Activated CD8-positive, alpha-beta memory T cell treated with anti-CD3 and anti-CD28 coated beads for 24 hours (primary cell): Measurements from ENCODE around the gene PCBD2.
"Not testable (repeated sequence)": the region's sequence is repeated elsewhere in the genome, so short reads cannot be mapped to it uniquely, and the experiment has no call there.

Experiments used
- DNase-seq: peaks from one replicate; pipeline ENCODE4 v3.0.0-alpha.2; 2020

PCBD2 gene

DNA sequence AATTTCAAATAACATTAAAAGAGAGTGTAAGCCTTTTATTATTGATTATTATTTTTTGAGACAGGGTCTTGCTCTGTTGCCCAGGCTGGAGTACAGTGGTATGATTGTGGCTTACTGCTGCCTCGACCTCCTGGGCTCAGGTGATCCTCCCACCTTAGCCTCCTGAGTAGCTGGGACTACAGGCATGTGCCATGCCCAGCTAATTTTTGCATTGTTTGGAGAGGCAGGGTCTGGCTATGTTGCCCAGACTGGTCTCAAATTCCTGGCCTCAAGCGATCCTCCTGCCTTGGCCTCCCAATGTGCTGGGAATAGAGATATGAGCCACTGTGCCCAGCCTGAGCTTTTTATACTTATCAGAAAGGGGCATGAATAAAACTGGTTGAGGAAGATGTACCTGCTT is 5.8 kb downstream of the PCBD2 start:
- not testable (repeated sequence) for DNase-seq

DNA sequence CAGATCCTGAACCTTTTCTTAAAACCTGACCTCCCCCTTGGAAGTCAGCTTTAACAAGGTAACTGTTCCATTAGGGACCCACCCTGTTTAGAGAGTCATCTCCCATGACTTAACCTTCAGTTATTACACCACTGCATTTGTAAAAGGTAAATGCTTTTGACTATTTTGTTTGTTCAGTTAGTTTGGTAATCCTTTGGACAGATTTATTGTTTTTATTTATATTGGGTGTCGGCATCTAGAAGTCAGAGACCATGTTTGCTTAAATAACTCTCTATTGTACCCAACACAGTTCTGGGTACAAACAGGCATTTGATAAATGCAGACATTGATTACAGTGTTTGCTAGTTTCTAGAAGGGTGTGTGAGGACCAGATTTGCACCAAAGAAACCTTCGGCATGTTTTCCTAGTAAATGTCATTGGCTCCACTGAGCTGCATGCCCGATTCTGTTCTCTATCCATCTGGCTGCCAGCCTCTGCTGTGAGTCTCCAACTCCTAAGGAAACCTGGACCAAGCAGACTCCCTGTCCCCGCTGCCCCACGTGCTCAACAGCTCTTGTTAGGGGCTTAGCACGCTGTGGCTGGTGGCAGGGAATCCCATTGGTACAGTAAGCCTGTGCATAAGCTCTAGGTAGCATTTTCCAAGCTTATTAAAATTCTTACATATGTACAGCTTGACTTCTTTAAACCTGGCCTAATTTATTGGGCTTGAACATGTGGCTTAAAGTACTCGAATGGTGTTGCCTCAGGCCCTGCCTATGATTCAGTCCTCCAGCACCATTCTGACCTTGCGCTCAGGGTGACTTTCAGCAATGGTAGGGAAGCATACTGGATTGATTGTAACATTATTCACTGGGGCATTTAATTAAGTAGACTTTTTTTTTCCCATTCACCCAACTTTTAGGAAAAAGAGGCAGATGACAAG is 6.6 kb downstream of the PCBD2 start:
- DNase-seq = no peak

DNA sequence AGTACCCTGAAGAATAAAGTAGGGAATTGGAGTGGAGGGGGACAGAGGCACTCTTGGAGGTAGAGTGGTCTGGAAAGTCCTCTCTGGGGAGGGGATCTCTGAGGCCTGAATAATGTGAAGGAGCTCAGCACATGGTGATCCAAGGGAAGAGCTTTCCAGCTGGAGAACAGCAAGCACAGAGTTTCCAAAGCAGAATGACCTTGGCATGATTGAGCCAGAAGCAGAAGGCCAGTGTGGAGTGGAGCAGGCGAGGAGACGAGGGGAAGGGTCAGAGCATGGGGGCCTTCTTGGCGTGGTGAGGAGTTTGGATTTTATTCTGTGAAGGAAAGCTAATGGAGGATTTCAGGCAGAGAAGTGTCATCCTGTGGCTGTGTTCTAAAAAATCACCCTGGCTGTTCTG is 8.3 kb downstream of the PCBD2 start:
- DNase-seq = no peak

DNA sequence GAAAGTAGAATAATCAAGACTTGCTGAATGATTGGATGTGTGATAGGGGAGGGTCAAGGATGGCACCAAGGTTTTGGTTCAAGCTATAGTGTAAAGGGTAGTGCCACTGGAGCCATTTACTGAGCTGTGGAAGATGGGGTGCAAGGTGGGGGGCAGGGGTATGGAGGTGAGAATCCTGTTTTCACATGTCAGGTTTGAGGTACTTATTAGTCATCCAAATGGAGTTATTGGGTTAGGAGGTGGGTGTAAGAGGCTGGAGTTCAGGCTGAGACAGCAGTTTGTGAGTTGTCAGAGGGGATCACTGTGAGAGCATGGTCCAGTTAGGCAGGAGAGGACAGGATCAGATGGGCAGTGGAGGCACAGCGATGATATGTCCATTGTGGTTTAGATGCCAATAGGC is 8.9 kb downstream of the PCBD2 start:
- DNase-seq = no peak

DNA sequence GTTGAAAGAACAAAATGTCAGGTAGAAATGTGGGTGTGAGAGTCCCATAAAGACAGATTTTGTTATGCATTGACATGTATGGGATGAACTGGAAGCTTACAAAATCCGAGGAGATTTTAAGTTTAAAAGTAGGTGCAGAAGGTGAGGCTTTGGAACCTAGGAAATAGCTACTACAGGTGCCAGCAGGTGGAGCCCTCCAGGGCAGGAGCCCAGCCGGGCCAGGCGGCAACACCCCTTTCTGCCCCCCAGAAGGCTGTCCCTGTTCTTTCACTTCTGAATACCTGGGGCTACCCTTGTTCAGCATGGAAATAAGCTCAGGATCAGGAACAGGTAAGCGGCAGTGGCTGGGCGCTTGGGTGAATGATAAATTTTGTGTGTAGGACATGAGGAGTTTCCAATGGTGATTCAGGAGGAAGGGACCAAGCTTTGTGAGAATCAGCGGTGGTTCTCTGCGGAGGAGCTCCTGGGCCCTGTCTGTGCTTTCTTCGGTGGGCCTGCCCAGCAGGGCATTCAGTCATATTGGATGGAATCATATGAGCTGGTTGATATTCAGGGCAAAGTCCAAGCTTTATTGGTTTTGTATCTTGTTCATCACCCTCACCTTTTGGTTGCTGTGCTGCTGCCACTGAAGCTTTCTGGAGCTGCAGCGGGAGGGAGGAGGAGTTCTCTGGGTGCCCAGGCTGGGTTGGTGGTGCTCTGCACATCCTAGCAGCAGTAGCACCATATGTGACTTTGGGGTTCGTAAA is 12.3 kb downstream of the PCBD2 start:
- no peak for DNase-seq

DNA sequence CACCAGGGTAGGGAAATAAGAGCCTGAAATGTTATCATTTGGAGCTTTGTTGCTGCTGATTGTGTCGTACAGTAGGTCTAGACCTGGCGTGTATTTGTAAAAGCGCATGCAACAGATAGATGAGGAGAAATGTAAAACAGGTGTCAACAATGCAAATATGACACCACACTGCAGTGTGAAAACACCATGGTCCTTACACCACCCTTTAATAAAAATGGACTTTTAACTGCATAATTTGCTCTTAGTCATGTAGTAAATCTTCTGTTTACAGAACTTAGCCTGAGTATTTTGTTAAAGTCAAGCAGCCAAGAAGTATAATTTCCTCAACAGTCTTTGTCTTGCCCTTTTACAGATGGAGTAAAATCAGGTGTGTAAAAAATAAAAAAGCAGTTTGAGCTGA is 13.9 kb downstream of the PCBD2 start:
- no peak for DNase-seq

DNA sequence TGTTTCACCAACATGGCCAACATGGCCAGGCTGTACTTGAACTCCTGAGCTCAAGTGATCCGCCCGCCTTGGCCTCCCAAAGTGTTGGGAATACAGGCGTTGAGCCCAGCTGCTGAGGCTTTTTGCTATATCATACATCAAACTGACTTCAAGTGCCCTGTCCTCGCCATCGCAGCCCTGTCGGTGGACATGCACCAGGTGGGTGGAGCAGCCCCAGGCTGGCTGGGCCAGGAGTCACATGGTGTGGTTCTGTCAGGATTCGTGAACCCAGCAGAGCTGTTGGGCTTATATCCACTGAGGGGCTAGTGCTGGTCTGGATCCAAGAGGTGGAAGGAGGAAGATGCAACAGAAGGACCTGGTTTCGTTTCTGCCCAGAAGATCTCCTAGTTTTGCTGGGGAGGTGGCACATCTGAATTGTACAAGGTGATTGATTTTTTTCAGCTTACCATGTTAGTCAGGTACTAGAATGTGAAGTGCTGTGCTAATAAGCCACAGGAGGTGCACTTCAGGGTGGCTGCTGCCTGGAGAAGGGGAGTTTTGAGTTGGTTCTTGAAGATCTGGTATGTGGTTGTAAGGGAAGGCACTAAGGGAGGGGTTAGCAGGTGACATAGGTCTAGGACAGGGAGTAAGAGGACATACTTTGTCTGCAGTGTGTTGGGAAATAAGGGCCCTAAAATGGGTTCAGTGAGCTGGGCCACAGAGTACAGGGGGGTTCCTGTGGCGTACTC is 16.1 kb downstream of the PCBD2 start:
- DNase-seq = no peak

DNA sequence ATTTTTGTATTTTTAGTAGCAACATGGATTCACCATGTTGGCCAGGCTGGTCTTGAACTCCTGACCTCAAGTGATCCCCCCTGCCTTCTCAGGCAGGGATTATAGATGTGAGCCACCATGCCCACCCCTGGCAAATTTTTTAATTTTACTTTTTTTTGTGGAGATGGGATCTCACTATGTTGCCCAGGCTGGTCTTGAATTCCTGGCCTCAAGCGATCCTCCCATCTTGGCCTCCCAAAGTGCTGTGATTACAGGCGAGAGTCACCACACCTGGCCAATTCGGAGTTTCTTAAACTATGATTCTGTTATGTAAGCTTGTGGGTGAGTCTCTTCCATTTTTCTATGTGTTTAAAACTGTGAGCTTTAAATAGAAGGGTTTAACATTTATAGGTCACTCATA is 27.6 kb downstream of the PCBD2 start:
- no peak for DNase-seq

DNA sequence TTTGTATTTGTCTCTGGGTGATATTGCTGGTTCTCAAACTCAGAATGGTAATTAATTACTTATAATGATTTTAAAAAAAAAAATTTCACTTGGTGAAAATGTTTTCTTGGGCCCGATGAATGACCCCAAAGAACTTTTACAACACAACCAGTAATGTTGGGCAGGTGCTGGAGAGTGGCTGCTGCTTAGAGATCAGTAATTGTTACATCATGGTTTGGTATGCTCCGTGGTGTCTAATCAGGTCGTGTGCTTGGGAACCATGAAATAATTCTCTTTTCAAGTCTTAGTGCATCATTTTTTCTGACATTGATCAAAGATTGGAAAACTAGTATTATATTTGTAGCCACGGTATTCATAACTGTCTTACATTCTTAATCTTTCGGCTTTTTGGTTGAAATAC is 29.3 kb downstream of the PCBD2 start:
- no peak for DNase-seq

DNA sequence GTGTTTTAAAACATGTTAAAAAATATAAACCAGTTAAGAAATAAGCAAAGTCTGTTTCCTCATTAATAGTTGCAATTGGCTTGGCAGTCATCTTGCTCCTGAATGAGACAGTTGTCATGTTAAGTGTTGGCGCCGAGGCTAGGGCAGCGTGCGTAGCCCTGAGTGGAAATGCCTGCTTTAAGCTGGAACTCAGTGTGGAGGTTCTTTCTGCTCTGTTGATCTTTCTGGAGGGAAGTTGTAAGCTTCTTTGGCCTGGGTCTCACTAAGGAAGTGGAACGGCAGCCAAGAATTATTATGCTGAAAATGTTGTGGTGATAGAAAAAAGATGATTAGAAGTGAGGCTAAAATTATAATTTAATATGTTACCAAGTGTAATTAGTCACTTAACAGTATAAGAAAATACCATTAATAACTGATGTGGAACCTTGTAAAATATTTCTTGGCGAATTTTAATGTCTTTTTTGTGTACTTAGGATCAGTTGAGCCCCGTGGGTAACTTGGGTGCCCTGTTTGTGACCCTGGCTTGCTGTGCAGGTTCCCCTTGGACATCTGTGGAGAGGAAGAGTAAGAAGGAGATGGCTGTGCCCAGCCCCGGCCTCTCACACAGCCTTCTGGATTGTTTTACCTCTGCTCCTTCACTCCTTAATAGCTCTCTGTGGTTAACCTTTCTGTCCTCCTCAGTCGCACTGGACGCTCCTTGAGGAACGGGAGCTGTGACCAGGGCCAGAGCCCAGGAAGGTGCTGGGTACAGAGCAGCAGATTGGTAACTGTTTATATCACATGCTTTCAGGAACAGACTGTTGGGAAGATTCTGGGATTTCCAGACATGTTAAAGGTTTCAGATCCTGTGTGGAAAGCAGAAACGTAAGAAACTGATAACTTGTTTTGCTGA is 31.0 kb downstream of the PCBD2 start:
- no peak for DNase-seq

DNA sequence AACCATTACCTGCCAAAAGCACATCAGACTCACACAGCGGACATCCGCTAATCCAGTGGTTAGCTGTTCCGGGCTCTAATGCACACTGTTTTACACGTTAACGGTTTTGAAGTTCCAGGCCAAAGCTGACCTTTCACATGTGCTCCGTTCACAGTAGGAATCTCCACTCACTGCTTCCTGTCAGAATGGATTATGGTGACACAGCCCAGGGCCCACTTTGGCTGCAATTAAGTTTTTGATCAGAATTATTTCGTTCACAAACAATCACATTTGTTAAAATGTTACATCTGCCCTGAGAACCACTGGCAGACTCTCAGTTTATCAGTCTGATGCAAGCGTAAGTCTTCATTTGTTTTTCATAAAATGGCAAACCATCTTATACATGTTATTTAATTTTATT is 32.6 kb downstream of the PCBD2 start:
- DNase-seq = no peak

DNA sequence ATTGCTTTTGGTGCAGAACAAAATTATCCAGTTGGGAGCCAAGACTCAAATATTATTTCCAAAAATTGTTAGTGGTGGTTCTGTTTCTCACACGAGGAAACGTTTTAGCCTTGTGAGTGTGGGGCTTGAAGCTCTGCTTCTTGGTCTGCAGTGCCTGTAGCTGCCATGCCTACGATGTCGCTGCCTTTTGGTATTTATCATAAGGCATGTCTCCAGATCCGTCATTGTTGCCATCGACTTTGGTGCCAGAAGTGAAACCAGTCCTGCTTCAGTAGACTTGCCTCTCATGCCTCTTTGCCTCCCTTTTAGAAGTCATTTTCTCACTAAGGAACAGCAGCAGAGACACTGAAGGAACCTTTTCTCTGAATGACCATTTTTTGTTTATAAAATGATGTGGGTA is 33.1 kb downstream of the PCBD2 start:
- DNase-seq = no peak

DNA sequence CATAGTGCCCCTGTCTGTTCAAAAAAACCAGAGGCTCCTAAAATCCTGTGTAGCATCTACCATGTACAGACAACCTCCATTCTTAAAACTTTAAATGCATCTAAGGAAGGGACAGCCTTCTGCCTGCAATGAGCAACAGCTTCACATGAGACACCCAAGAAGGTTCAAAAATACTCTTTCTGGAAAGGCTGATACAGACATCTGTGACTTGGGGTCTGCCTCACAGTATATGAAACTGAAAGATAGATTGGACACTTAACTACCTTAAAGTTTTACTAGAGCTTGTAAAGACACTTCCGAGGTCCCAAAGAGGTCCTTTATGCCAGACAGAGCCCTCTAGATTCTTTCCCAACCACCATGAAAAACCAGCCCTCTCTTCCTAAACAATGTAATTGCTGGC is 34.6 kb downstream of the PCBD2 start:
- DNase-seq = no peak

DNA sequence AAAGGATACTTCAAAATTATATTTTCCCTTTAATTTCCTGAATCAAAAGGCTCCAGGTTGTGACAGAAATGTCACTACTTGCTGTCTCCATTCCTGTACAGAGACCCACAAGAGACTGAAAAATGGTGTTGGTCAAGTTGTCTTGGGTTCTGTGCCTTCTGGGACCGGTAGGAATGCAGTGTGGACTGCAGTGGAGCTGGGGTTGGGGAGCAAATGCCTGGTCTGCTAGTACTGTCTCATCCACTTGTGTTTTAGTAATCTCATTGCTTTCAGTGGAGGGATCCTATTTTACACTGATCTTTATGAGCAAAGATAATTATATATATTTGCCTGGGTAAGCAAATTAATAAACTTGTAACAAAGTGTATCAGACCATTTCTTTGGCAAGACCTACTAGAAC is 38.6 kb downstream of the PCBD2 start:
- no peak for DNase-seq

DNA sequence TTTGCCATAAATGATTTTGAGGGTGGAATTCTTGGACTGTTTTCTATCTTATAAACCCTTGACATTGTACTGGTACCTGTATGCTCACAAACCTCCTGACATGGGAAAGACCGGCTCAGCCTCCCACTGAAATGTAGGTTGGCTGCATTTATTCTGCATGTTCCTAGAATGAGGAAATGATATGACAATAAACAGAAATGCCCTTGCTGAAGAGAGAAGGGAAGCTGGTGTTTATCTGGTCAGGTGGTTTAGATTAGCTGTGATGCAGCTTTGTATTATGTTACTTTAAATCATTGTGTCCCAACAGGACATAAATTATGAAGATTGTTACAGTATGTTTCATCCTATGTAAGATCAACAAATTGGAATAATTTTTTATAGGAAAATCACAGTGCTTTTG is 39.7 kb downstream of the PCBD2 start:
- DNase-seq = no peak

DNA sequence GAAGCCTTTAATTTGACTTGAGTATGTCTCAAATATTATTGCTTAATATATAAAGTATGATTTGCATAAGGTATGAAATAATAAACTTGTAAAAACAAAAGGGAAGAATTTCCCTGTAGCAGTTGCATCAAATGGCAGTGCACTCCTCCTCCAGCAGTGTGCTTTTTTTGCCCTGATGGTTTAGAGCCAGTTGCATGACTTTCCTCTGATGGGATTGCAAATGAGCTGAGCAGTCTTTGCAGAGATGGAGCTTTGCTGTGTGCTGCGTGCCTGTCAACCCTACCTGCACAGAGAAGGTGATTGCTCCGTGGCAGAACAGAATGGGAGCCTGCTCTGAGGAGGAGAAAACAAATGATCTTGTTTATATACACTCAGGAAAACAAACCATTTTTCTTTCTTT is 40.1 kb downstream of the PCBD2 start:
- DNase-seq = no peak

DNA sequence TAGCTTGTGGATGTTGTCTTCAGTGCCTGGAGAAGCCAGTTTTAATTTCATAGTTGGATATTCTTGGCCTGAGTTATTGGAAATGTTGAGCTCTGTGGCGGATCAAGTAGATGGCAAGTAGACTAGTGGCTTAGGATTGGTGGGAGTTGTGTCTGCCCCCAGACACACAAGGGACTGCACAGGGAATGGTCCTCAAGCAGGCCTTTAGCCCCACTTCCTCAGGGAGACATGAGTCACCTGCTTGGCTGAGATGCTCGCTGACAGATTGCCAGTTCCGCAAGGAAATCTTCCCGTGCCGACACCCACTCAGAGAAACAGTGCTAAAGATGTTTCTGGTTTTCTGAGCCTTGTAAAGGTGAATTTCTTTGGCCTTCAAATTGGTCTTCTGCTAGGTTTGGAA is 44.0 kb downstream of the PCBD2 start:
- DNase-seq = no peak

DNA sequence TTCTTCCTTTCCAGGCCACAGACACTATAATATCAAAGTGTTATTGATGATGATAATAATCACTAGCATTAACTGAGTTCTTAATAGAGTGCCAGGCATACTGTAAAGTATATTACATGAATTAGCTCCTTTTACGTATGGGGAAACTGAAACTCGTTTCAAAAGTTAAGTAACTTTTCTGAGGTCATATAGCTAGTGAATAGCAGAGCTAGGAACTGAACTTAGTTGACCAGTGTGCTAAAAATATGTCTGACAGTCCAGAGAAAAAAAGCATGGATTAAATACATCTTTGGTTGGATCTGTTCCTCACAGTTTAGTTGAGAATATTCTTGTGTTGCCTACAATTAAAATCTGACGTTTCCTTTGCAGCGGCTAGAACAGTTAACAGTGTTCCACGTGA is 44.4 kb downstream of the PCBD2 start:
- no peak for DNase-seq

DNA sequence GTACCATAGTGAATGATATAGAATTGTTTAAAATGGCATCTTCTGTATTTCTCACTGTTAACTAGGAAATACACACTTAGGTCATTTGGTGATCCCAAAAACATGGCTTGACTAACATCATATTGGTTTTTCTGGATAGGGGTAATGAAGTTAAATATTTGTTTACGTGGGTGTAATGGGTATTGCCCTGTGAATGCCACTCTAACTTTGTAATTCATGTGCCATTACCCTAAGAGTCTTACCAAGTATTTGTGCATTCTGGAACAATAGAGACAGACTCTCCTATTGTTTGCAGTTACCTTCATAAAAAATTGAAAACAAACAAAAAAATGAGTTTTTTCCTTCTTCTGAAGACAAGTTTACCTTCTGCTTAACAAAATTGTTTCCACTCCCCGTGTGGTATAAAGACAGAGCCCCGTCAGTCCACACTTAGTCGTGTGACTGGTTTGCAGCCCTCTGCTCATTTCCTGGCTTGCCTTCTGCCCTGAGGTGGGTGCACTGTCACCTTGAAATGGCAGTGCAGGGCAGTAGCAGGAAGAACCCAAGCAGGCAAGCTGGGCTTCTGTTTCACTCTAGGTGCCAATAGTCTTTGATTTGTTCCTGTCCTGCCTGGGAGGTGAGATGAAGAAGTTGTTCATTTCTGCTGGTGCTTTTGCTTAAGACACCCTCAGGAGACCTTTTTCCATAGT is 53.1 kb downstream of the PCBD2 start:
- no peak for DNase-seq

DNA sequence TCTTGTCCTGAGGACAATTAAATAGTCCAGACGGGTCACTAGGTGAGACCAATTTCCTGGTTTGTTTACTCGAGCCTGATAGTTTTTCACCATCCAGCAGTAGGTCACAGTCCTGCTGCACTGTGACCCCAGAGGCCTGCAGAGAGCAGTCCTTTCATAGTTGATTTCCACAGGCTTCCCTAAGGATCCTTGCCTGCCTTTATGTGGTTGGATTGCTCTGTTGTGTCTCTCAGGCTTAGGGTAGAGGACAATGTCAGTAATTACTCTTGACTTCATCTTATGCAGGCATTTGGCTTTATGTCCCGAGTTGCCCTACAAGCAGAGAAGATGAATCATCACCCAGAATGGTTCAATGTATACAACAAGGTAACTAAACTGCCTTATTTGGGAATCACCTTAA is 53.8 kb downstream of the PCBD2 start:
- DNase-seq = no peak

DNA sequence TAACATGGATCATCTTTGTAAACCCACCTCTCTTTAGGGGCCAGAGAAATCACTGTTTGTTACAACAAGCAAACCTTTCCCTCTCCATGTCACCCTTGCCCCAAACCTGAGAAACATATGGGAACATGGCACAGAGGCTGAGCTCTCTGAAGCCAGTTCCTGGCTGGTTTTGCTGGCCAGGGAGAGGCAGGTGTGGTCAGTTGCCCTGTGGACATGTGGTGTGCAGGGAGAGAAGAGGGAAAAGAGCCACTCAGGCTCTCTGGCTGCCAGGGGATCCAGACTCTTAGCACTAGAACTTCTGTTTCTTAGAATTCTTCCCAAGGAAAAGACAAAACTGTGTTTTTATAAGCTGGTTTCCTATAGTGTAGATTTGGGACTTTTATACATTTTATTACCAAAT is 58.2 kb downstream of the PCBD2 start:
- no peak for DNase-seq
